Measurements from ENCODE around the gene CDK1. TPM values are rescaled to one million over a fixed set of nuclear protein-coding genes. Genes with fewer than 3 reads are reported as not detected.

CDK1 gene
- polyA plus RNA-seq, 6 donors from 2014 or later: 0.20 to 1.6 (median 0.32) TPM; not detected in 2

DNA sequence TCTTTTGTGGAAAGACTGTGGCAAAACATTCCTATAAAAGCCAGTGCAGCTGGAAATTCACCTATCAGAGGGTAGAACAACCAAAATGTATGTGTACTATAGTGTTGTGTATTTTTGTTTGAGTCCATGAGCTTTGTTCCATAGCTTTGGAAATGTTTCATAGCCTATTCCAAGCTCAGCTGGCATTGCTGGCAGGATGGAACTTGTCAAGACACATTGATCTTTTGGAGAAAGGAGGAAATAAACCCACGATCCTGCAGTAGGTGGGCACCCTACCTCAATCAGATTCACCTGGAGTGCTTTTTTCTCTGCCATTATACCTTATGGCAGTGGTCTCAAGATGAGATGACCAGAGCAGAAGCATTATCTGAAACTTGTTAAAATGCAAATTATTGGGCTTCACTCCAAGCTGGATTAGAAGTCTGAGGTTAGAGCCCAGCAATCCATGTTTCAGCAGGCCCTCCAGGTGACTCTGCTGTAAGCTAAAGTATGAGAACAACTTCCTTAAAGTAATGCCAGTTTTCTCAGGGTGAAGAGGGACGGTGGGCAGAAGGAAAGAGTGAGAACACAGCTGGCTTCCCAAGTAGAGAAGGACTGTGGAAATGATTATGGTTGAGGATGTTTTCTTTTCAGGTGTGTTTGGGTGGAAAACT is 30.3 kb upstream of the CDK1 start:
- Mint-ChIP-seq H3K27ac (peak overlapping the region in 1 of 6 donors; percentile 2), H3K4me1 (no peaks in the 10 kb centered on the region), H3K27me3 (peaks cover 24 to 40% (median 32%) of the 10 kb centered on the region in 3 donors), H3K9me3 (peaks cover 0 to 2% (median 0%) of the 10 kb centered on the region in 7 donors), H3K36me3 (no peaks in the 10 kb centered on the region), H3K4me3 (no peak overlapping the region)
- ATAC-seq (ENCODE audit: low read depth in 2 of 2) (no peak), DNase-seq (no peak)

DNA sequence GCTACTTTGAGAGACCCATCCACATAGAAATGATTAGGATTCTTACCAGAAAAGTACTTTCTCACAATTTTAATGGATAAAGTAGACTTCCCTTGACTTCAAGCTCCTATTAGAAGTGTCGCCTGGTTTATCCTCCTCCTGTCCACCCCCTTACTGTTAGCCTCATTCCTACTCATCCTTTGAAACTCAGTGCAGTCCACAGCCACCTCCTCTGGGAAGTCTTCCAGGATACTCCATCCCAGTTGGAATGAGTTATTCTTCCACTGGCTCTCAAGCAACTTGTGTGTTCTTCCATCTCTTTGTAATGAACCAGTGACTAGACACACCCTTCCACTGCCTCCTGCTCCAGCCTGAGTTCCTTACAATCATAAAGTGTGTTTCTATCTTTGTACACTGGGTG is 25.1 kb upstream of the CDK1 start:
- DNase-seq (no peak), ATAC-seq (ENCODE audit: low read depth in 2 of 2) (no peak)
- H3K4me1 Mint-ChIP-seq: no peaks in the 10 kb centered on the region
- H3K4me3 Mint-ChIP-seq: no peak overlapping the region
- peaks cover 0 to 2% (median 0%) of the 10 kb centered on the region in 7 donors for H3K9me3 Mint-ChIP-seq
- no peaks in the 10 kb centered on the region for H3K36me3 Mint-ChIP-seq
- H3K27ac Mint-ChIP-seq: no peak overlapping the region
- peaks cover 21 to 45% (median 35%) of the 10 kb centered on the region in 3 donors for H3K27me3 Mint-ChIP-seq

DNA sequence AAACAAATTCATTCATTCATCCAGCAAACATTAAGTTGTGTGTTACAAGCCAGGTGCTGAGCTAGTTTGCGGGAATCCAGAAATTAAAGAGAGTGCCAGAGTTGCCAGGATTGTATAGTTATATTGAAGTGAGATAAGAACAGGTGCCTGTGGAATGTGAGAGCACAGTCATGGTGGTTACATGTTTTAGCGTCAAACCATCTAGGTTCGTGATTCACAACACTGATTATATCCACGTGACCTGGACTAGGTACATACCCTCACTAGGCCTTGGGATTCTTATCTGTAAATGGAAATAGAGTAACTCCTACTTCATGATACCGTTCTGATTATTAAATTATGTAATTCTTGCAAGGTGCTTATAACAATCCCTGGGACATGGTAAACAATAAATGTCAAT is 24.5 kb upstream of the CDK1 start:
- Mint-ChIP-seq H3K27ac (no peak overlapping the region), H3K27me3 (peaks cover 14 to 38% (median 31%) of the 10 kb centered on the region in 3 donors), H3K4me3 (no peak overlapping the region), H3K36me3 (no peaks in the 10 kb centered on the region), H3K9me3 (peaks cover 0 to 2% (median 0%) of the 10 kb centered on the region in 7 donors), H3K4me1 (no peaks in the 10 kb centered on the region)
- DNase-seq (no peak), ATAC-seq (ENCODE audit: low read depth in 2 of 2) (no peak)

DNA sequence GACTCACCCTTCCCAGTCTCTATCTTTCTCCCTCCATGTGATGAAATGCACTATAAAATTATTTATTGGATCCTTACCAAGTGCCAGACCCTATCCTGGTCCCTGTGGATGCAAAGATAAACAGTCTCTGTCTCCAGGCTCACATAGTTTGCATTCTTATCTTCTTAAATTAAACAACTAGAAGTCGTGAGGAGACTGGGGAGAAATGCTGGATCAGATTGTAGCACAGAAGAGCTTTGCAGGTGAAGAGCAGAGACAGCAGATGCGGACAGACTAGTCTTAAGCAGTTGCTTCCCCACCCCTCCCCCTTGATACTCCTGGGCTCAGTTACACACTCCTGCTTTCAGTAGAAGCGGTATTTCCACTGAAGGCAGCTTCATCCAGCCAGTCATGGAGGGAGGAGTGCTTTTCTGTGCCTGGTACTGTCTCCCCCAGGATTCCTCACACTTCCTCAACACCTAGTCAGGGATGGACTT is 20.8 kb upstream of the CDK1 start:
- Mint-ChIP-seq H3K4me1 (no peaks in the 10 kb centered on the region), H3K9me3 (no peaks in the 10 kb centered on the region), H3K27ac (no peak overlapping the region), H3K36me3 (no peaks in the 10 kb centered on the region), H3K27me3 (peaks cover 7 to 31% (median 27%) of the 10 kb centered on the region in 3 donors), H3K4me3 (no peak overlapping the region)
- no peak for DNase-seq
- no peak for ATAC-seq (ENCODE audit: low read depth in 2 of 2)

DNA sequence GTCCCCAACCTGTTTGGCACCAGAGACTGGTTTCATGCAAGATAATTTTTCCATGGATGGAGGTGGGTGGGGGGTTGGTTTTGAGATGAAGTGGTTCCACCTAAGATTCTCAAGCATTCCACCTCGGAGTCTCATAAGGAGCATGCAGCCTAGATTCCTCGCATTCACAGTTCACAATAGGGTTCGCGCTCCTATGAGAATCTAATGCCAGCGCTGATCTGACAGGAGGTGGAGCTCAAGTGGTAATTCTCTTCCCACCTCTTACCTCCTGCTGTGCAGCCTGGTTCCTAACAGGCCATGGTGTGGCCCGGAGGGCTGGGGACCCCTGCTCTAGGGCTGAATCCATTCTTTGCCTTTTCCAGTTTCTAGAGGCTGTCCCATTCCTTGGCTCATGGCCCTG is 19.1 kb upstream of the CDK1 start:
- Mint-ChIP-seq H3K4me3 (no peak overlapping the region), H3K36me3 (no peaks in the 10 kb centered on the region)

DNA sequence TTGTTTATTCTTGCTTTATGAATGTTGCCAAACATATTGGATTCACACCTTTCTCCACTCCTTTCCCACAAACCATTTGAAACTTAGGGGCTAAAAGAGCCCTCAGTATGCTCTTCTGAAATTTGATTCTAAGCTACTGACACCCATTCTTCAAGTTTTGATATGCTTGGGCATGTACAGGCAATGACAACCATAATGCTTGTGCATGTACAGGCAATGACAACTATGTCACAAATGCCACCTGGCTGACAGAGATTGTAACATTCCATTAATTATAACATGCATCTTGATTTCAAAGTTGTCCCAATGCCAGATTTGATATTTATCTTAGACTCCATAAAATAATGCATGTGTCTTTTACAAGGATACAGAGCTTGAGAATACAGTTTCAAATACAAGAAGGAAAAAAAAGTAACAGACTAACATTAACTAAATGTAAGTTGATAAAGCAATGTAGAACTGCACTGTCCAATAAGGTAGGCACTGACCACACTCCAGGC is 17.5 kb upstream of the CDK1 start:
- DNase-seq: no peak
- ATAC-seq (ENCODE audit: low read depth in 2 of 2): no peak
- peaks cover 0 to 1% (median 0%) of the 10 kb centered on the region in 7 donors for H3K9me3 Mint-ChIP-seq
- peaks cover 10 to 18% (median 17%) of the 10 kb centered on the region in 3 donors for H3K27me3 Mint-ChIP-seq
- no peak overlapping the region for H3K27ac Mint-ChIP-seq
- H3K4me1 Mint-ChIP-seq: no peaks in the 10 kb centered on the region
- no peaks in the 10 kb centered on the region for H3K36me3 Mint-ChIP-seq
- no peak overlapping the region for H3K4me3 Mint-ChIP-seq

More for the DNA sequence above, 19.1 kb upstream of the CDK1 start:
- no peaks in the 10 kb centered on the region for H3K9me3 Mint-ChIP-seq
- no peak for DNase-seq
- H3K27me3 Mint-ChIP-seq: peaks cover 7 to 21% (median 17%) of the 10 kb centered on the region in 3 donors
- no peak overlapping the region for H3K27ac Mint-ChIP-seq
- H3K4me1 Mint-ChIP-seq: no peaks in the 10 kb centered on the region
- no peak for ATAC-seq (ENCODE audit: low read depth in 2 of 2)

DNA sequence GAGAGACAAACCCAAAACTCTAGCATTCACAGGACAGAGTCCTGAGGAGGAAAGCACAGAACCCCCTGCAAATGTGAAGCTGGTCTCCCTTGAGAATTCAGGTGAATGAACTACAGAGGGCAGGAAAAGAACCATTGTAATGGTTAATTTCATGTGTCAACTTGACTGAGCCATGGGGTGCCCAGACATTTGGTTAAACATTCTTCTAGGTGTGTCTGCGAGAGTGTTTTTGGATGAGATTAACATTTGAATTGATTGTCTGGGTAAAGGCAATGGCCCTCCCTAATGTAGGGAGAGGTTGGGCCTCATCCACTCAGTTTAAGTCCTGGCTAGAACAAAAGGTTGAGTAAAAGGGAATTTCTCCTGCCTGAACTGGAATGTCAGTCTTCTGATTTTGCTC is 15.7 kb upstream of the CDK1 start:
- DNase-seq (no peak), ATAC-seq (ENCODE audit: low read depth in 2 of 2) (no peak)
- no peak overlapping the region for H3K4me3 Mint-ChIP-seq
- peaks cover 3 to 6% (median 6%) of the 10 kb centered on the region in 3 donors for H3K27me3 Mint-ChIP-seq
- H3K4me1 Mint-ChIP-seq: peaks cover 0 to 3% (median 0%) of the 10 kb centered on the region in 3 donors
- peak overlapping the region in 1 of 6 donors; percentile 86 for H3K27ac Mint-ChIP-seq
- peaks cover 0 to 1% (median 0%) of the 10 kb centered on the region in 7 donors for H3K9me3 Mint-ChIP-seq
- H3K36me3 Mint-ChIP-seq: no peaks in the 10 kb centered on the region

DNA sequence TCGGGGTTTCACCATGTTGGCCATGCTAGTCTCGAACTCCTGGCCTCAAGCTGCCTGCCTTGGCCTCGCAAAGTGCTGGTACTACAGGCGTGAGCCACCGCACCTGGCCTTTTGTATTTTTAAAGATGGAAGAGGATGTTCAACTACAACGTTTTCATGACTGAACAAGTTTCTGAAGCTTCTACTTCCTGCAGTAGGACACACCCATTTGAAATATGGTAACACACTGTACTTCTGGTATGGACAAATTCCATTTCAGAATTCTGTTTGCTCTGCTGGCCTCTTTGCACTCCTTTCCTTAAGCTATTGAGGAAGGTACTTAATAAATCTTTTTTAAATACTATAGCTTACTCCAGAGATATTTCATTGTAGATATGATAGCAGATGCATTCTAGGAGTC is 10.9 kb upstream of the CDK1 start:
- Mint-ChIP-seq H3K36me3 (no peaks in the 10 kb centered on the region), H3K27me3 (peaks cover 5 to 8% (median 6%) of the 10 kb centered on the region in 3 donors), H3K27ac (peak overlapping the region in 1 of 6 donors; percentile 54), H3K4me1 (peaks cover 0 to 3% (median 0%) of the 10 kb centered on the region in 3 donors), H3K4me3 (no peak overlapping the region), H3K9me3 (peaks cover 0 to 1% (median 0%) of the 10 kb centered on the region in 7 donors)
- DNase-seq (no peak), ATAC-seq (ENCODE audit: low read depth in 2 of 2) (no peak)

DNA sequence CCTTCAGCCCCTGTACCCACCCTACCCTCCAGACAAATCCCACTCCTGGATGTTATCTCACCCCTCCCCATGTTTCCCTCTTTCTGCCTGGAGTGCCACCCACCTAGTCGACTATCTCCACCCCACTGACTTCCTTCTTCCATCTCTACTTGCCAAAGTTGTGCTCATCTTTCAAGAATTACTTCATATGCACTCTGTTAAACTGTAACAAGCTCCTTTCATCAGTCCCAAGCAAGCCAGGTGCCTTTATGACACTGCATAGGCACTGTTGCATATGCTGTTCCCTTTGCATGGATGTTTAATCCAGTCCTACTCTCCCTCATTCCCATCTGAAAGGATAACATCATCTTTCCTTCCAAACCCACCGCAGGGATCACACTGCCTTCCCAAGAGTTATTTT is 8.9 kb upstream of the CDK1 start:
- DNase-seq (no peak), ATAC-seq (ENCODE audit: low read depth in 2 of 2) (no peak)
- Mint-ChIP-seq H3K4me1 (peaks cover 0 to 3% (median 0%) of the 10 kb centered on the region in 3 donors), H3K27ac (no peak overlapping the region), H3K27me3 (peaks cover 5 to 8% (median 6%) of the 10 kb centered on the region in 3 donors), H3K4me3 (no peak overlapping the region), H3K9me3 (peaks cover 0 to 1% (median 0%) of the 10 kb centered on the region in 7 donors), H3K36me3 (no peaks in the 10 kb centered on the region)

DNA sequence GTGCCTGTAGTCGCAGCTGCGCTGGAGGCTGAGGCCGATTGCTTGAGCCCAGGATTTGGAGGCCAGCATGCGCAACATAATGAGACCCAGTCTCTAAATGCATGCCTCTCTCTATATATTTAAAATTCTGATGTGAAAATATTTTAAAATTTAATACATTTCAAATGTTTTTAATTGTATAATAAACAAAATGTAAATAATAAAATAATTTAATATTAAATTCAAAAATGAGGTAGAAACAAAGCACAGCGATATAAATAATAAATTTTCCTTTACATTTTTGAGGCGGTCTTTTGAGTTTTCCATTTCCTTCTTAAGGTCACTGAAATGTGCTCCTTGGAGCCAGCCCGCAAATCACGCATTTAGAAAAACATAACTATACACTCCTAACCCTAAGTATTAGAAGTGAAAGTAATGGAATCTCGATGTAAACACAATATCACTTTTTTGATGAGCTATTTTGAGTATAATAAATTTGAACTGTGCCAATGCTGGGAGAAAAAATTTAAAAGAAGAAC is 523 bp upstream of the CDK1 start:
- ATAC-seq (ENCODE audit: low read depth in 2 of 2) (peak in 1 of 2 donors; percentile 1), DNase-seq (no peak)
- Mint-ChIP-seq H3K27ac (peak overlapping the region in 3 of 6 donors; percentile 84 to 87 (median 85)), H3K36me3 (no peaks in the 10 kb centered on the region), H3K4me3 (peak overlapping the region; percentile 89 to 100 (median 98)), H3K4me1 (peaks cover 6 to 7% (median 6%) of the 10 kb centered on the region in 3 donors), H3K27me3 (peaks cover 0 to 3% (median 0%) of the 10 kb centered on the region in 3 donors), H3K9me3 (peaks cover 0 to 2% (median 0%) of the 10 kb centered on the region in 7 donors)

DNA sequence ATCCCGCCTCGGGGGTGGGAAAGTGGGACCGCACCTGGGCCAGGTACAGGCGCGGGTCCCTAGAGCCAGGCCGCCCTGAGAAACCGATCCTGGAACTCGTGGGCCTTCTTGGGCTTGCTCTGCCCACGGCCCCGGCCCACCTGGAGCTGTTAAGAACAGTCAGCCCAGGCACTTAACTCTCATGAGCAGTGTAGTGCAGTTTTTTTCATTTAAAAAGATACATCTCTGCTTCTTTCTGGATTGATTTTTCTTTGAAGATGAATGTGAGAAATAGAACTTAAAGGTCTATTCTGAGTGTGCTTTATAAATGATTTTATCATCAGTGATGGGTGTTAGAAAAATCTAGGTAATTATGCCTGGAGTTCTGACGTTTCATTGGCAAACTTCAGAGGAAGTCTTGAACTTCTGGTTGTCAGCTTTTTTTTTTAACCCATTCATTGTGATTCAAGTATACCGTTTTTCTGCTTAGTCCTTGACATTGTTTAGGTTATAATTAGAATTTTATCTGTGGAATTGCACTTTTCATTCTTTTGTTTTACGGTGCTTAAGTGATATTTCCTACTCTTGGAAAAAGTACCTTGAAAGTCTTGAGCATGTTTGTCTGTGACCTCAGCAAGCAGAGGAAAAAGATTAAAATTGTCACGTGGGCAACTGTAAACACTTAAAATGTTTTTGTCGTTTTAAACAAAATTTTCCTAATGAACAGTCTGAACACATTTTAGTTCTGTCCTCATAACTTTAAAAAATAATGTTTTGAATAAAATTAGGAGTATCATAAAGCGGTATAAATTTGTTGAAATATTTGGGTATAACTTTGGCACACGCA is 906 bp downstream of the CDK1 start:
- Mint-ChIP-seq H3K4me1 (peaks cover 6 to 7% (median 6%) of the 10 kb centered on the region in 3 donors), H3K27ac (peak overlapping the region in 1 of 6 donors; percentile 57), H3K9me3 (peaks cover 0 to 2% (median 0%) of the 10 kb centered on the region in 7 donors), H3K36me3 (no peaks in the 10 kb centered on the region), H3K4me3 (peak overlapping the region; percentile 82 to 100 (median 97)), H3K27me3 (peaks cover 0 to 3% (median 0%) of the 10 kb centered on the region in 3 donors)
- DNase-seq (no peak), ATAC-seq (ENCODE audit: low read depth in 2 of 2) (peak; percentile 1)

DNA sequence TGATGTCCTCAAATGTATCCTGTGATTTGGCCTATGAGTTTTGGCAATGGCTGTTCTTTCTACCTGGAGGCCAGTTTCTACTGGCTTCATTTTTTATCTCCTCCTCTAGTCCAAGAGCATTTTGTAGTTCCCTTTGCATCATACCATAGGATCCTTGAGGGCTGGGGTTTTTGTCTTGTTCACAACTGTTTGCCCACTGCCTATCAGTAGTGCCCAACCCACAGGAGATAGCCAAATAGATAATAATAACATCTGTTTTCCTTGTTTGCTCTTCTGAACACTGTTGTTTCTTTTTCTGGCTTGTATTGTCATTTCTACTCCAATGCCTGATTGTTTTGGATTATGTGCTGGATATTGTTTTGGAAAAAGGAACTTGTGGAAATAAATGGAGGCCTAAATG is 3.4 kb downstream of the CDK1 start:
- H3K27me3 Mint-ChIP-seq: no peaks in the 10 kb centered on the region
- DNase-seq: no peak
- H3K27ac Mint-ChIP-seq: no peak overlapping the region
- peak overlapping the region in 1 of 8 donors; percentile 41 for H3K4me3 Mint-ChIP-seq
- H3K9me3 Mint-ChIP-seq: peaks cover 0 to 2% (median 0%) of the 10 kb centered on the region in 7 donors
- H3K4me1 Mint-ChIP-seq: peaks cover 6 to 7% (median 6%) of the 10 kb centered on the region in 3 donors
- no peaks in the 10 kb centered on the region for H3K36me3 Mint-ChIP-seq
- ATAC-seq (ENCODE audit: low read depth in 2 of 2): no peak

DNA sequence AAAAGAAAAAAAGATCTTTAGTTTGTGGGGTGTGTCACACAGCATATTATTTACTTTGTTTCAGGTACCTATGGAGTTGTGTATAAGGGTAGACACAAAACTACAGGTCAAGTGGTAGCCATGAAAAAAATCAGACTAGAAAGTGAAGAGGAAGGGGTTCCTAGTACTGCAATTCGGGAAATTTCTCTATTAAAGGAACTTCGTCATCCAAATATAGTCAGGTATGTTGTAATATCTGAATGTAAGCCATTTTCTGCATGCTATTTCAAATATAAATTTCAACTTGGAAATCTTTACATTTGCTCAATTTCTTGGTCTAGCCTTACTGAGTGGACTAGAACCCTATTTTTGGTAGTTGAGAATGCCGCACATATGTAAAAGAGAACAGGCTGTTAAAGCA is 6.4 kb downstream of the CDK1 start:
- ATAC-seq (ENCODE audit: low read depth in 2 of 2): no peak
- no peak overlapping the region for H3K4me3 Mint-ChIP-seq

More for the DNA sequence above, 6.4 kb downstream of the CDK1 start:
- H3K4me1 Mint-ChIP-seq: no peaks in the 10 kb centered on the region
- no peaks in the 10 kb centered on the region for H3K9me3 Mint-ChIP-seq
- H3K27ac Mint-ChIP-seq: peak overlapping the region in 1 of 6 donors; percentile 51
- H3K27me3 Mint-ChIP-seq: no peaks in the 10 kb centered on the region
- no peak for DNase-seq
- no peaks in the 10 kb centered on the region for H3K36me3 Mint-ChIP-seq
